OCI-M2 (cell line): Measurements from ENCODE around the gene APCDD1L.
"Not testable (repeated sequence)": the region's sequence is repeated elsewhere in the genome, so short reads cannot be mapped to it uniquely, and the experiment has no call there.

ENCODE experiments used
- DNase-seq: peaks from one replicate; lab custom pipeline; 2025; ENCODE audit not compliant: unreplicated experiment; lab: John Stamatoyannopoulos, UW

The APCDD1L gene

GRCh38 chr20:58545565-58546415 is 30.6 kb upstream of the APCDD1L start:
- DNase-seq, result no peak

- DNase-seq, result no peak
Measured at GRCh38 chr20:58544891-58545290, 29.7 kb upstream of the APCDD1L start.

- no peak for DNase-seq
Measured at GRCh38 chr20:58544286-58544685, 29.1 kb upstream of the APCDD1L start.

GRCh38 chr20:58543274-58543673 is 28.1 kb upstream of the APCDD1L start:
- no peak for DNase-seq

DNA sequence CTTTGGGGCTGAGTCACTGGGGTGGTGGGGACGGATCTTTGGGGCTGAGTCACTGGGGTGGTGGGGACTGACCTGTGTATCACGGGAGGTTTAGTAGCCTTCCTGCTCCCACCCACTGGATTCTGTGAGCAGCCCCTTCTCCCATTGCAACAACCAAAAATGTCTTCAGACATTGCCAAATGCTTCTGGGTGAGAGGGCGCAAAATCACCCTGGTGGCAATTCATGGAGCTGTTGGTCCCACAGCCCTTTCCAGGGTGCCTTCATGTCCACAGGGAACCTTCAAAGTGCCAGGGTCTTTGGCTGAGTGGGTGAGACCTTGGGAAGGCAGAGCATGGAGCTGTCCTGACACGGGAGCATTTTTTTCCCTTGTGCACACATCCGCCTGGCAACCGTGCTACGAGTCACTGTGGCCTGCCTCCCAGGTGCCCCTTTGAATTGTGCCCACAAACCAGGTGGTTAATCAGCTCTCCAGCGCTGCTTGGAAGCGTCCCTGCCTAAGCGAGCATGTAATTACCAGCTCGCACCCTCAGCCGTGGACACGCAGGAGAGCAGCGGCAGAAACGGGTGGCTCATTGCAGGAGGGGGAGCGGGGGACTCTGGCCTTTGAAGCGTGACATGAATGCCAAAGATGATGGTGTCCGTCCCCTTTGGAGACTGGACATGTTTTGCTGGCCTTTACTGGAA is 27.4 kb upstream of the APCDD1L start:
- DNase-seq, result no peak

DNA sequence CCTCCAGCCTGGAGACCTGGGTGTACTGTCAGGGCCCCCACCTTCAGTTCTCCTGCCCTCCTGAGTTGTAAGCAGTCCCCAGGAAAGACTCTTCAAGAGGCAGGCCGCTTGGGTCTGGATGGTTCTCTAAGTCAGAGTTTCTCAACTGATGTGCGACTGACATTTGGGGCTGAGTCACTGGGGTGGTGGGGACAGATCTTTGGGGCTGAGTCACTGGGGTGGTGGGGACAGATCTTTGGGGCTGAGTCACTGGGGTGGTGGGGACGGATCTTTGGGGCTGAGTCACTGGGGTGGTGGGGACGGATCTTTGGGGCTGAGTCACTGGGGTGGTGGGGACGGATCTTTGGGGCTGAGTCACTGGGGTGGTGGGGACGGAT is 26.8 kb upstream of the APCDD1L start:
- DNase-seq, result not testable (repeated sequence)

DNA sequence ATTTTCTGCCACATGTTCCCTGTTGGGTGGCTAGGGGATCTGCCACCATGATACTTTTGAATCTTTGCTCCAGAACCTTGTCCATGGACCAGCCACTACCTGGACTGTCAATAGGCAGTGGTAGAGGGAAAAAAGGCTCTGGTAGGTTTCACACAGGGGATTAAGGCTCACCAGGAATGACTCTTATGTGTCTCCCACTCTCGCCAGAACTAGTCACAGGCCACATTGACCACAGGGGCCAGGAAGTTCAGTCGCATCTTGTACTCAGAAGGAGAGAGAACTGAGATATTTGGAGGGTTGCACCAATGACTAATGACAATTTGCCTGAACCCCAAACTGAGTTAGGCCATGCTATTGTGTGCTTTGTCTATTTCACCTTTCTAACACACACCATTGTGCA is 23.6 kb upstream of the APCDD1L start:
- no peak for DNase-seq

DNA sequence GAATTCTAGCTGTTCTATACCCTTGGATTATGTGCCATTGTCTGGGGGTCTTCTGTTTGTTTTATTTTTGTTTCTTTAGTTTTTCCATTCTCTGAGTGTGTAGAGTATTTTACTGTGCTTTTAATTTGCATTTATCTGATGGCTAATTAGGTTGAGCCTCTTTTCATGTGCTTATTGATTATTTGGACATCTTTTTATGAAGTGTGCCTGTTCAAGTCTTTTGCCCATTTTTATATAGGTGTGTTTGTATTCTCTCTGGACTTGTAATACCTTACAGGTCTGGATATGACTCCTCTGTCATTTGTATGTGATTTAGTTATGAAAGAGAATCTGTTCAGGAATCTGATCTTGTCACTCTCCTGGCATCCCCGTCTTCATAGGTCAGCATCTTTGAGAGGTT is 22.6 kb upstream of the APCDD1L start:
- DNase-seq, result no peak

DNA sequence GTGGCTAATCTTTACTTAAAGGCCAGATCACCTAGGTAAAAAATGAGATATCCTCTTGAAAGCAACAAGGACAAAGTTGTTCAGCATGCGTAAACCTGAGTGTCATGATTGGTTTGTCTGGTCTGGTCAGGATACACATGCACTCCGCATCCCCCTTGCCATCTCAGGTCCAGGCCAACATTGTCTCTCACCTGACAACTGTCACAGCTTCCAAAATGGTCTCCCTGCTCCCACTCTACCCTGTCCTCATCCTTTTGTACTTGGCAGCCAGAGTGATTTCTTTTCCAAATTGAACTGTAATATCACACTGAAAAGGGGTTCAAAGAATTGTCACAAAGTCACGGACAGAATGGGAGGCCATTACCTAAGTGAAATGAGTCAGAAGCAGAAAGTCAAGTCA is 21.1 kb upstream of the APCDD1L start:
- DNase-seq, result no peak

DNA sequence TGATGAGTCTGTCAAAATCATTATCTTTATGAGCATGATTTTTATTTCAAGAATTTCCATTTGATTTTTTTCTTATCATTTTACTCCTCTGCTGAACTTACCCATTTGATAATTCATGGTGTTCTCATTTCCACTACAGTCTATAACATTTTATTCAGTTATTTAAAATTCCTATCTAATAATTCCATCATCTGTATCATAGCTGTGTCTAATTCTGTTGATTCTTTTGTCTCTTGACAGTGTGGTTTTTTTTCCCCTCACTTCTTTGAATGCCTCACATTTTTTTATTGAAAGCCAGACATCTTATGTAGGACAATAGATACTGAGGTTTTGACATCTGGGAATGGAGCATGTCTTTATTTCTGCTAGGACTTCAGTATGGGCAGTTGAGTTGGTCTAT is 16.5 kb upstream of the APCDD1L start:
- no peak for DNase-seq

- no peak for DNase-seq
Measured at GRCh38 chr20:58531063-58531462, 15.9 kb upstream of the APCDD1L start.

GRCh38 chr20:58528412-58528811 is 13.2 kb upstream of the APCDD1L start:
- DNase-seq, result no peak

GRCh38 chr20:58526411-58526810 is 11.2 kb upstream of the APCDD1L start:
- no peak for DNase-seq

DNA sequence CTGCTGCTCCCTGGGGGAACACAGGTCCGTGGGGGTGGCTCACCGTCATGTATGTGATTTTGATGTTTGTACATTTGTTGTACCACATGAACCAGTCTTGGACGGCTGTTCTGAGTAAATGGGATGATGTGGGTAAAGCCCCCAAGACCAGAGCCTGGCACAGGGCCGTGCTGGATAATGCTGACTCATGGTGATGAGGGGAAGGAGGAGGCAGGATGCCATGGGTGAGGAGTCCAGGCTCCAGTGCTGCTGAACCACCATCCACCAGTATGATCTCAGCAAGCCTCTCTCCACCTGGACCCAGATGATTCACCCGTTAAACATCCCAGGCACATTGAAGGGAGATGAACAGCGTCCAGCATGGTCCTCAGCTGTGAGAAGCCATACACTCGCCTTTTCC is 9.6 kb upstream of the APCDD1L start:
- no peak for DNase-seq

DNA sequence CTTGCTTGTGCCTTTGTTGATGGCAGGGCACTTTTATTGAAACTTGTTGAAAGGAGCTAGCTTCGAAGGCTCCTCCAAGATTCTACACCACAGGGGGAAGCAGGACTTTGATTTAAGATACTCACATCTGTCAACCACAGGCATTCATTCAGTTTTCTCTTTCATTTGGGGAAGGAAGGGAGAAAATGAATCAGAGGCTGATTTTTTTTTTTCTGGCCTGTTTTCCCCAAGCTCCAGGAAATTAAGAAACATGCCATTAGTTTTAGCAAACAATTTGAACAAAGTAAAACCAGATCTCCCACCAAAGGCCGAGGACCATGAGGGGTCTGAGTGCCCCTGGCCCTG is 8.7 kb upstream of the APCDD1L start:
- DNase-seq, result no peak

DNA sequence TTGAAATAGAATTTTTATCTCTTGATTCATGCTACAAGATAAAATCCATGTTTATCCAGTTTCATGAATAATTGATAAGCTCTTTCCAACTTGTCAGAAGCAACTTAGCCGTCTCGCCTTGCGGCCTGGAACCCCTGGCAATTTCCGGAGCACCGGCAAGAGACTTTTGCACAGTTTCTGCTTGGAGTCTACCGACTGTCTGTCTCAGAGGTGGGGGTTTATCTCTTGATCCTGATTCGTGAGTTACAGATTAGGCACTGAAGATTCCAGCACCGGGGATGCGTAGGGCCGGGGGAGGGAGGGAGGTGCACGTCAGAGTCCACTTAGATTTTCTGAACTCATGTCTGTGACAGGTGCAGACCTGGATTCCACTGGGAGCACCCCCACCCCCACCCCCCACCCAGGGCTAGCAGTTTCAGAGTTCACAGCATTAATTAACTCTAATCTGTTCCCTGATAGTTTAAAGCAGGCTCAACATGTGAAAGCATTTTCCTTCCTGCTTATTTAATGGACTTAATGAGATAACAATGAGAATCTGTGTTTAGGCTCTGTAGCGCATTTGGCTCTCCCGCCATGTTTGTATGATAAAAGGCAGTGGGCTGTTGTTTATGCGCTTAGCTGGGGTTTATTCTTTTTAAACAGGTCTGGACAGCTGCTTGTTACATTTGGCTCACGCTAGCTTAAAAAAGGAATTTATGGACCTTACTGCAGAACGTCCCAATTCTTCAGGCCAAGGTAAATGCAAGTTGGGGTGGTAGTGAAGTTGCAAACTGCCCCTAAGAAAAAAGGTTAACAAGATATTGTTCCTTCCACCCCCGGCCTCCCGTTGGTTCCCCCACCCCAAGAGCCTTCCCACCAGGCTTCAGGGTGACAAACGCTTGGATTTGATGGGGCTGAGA is 8.1 kb upstream of the APCDD1L start:
- no peak for DNase-seq

DNA sequence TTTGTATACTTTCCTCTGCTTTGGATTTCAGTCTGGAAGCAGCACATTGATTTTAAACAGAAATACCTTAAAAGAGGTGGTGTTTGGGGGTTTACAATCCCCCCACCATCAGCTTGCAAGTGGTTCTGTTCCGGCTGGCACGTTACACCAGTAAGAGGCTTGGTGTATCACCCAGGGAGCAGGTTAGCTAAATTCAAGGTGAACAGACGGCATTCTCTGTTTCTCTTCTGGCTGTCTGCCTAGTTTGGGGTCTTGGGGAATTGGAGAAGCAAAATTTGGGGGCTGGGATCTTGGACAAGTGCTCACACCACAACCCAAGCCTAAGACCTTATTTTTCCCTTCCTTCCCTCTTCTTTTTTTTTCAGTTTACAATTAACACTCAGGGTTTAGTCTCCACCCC is 7.5 kb upstream of the APCDD1L start:
- DNase-seq, result no peak

DNA sequence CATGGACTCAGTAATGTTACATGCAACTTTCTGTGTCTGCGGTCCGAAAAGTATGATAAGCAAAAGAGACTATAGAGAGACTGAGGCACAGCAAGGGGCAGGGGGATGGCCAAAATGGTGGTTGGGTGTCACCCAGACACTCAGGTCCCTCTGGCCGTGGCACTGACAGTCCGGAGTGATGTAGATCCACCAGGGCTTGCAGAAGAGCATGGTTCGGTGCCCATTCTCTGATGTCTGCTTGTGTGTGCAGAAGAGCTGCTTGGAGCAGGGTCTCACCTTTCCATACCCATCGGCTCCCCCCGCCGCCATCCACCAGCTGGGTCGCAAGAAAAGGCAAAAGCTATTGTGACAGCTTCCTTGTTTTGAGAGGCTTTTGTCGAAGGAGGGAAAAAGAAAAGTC is 6.6 kb upstream of the APCDD1L start:
- DNase-seq, result no peak

- DNase-seq, result no peak
Measured at GRCh38 chr20:58519940-58520712, 4.9 kb upstream of the APCDD1L start.

DNA sequence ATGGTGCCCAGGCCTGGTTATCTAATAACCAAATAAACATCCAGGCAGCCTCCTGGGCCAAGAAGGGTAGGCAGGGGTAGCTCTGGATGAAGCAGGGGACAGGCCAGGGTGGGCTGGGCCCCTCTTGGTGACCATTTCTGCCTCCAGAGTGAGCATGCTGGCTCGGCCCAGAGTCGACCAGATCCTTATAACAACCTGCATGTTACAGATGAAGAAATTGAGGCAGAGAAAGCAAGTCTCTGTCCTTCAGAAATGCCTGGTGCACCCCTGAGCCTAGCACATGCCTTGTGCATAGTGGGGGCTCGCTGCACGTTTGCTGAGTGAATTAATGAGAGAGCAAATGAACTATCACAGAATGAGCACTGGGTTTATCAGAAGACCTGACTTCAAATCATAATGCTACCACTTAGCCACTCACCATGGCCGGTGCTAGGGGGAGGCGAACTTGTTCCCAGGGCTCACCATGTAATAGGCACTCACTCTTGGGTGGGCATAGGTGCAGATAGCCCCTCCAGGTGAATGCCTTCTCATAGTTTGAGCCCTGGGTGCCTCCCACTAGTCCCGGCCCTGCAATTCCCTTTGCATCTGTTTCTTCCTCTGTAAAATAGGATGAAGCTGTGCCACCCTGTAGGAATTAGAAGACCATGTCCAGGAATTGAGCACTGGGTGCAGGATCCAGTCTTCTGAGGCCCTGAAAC is 3.8 kb upstream of the APCDD1L start:
- DNase-seq, result no peak
